Retinal pigment epithelial cell (primary cell): ENCODE results near the gene UBTD2.
"Not testable (repeated sequence)": the region's sequence is repeated elsewhere in the genome, so short reads cannot be mapped to it uniquely, and the experiment has no call there.

Experiments
- DNase-seq: peaks from one replicate; pipeline ENCODE4 v3.0.0-alpha.2; 2010; ENCODE audit warnings: low read depth
- H3K4me3 ChIP-seq: 2 replicates; pipeline ENCODE4 v1.5.1; 2011; ENCODE audit warnings: mild to moderate bottlenecking, low read length, control low read depth, moderate library complexity
- CTCF ChIP-seq: conservative IDR thresholded peaks from 2 replicates; pipeline ENCODE4 v1.5.1; 2011; ENCODE audit warnings: low read depth, low read length, control low read depth, inconsistent platforms

The UBTD2 gene

GRCh38 chr5:172283020-172283861 is at the start of gene UBTD2:
UBTD2 (minus strand) TSS chr5:172283764; CDS start chr5:172283665, 99 bp downstream.
- TF ChIP-seq CTCF: peak; percentile 48
- no peak for DNase-seq
- peak within 1 kb of the TSS; percentile 73 for H3K4me3 ChIP-seq

- not testable (repeated sequence) for DNase-seq, H3K4me3 ChIP-seq
Observed at GRCh38 chr5:172326901-172327300, 43.3 kb upstream of the UBTD2 start.

GRCh38 chr5:172325452-172325851 is 41.9 kb upstream of the UBTD2 start:
- no peak for DNase-seq
- no peak overlapping the region for H3K4me3 ChIP-seq
- TF ChIP-seq CTCF: no peak

- no peak for TF ChIP-seq CTCF
- no peak overlapping the region for H3K4me3 ChIP-seq
- DNase-seq: no peak
Observed at GRCh38 chr5:172322028-172322965, 38.7 kb upstream of the UBTD2 start.

GRCh38 chr5:172321593-172321992 is 38.0 kb upstream of the UBTD2 start:
- no peak for DNase-seq
- no peak for TF ChIP-seq CTCF
- H3K4me3 ChIP-seq: no peak overlapping the region

- no peak for DNase-seq
- H3K4me3 ChIP-seq: no peak overlapping the region
- TF ChIP-seq CTCF: no peak
Observed at GRCh38 chr5:172319708-172320441, 36.3 kb upstream of the UBTD2 start.
